Activated CD8-positive, alpha-beta memory T cell treated with anti-CD3 and anti-CD28 coated beads, Interleukin-2, amount 50 U/mL, for 24 hours (primary cell): Measurements from ENCODE around the gene LTBP4.

Experiments
- DNase-seq: peaks from one replicate; pipeline ENCODE4 v3.0.0-alpha.2; 2020; ENCODE audit errors: extremely low read depth

LTBP4 gene

DNA sequence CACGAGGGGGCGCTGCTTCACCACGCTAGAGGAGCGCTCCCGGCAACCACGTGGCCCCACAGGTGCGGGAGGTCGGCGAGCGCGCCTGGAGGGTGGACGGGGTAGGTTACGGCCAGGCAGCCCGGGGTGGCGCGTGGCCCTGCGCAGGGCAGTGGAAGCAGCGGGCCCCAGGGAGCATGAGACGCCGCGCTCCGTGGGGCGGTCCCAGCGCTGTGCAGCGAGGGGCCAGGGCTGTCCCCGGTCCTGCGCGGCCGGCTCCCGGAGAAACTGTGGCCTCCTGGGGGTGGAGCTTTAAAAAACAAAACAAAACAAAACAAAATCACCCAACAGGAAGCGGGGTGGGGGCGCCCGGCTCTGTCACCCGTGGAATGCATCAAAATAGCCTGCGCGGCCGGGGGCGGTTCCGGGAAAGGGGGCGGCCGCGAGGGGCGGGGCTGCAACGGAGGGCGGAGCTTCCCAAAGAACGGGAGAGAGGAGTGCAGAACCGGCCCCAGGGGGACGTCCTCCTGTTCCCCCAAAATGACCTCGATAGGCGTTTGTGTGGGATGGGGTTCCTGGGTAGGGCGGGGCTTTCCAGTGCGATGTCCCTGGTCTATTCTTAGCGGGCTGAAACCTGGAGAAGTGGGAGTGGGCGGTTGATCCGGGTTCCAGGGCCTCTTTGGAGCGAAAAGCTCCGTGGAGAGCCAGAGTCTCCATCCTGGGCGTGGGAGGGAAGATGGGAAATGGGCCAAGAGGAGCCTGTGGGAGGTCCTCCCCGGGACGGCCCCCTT, 61.9 kb downstream of the LTBP4 start:
- DNase-seq: peak; percentile 71

DNA sequence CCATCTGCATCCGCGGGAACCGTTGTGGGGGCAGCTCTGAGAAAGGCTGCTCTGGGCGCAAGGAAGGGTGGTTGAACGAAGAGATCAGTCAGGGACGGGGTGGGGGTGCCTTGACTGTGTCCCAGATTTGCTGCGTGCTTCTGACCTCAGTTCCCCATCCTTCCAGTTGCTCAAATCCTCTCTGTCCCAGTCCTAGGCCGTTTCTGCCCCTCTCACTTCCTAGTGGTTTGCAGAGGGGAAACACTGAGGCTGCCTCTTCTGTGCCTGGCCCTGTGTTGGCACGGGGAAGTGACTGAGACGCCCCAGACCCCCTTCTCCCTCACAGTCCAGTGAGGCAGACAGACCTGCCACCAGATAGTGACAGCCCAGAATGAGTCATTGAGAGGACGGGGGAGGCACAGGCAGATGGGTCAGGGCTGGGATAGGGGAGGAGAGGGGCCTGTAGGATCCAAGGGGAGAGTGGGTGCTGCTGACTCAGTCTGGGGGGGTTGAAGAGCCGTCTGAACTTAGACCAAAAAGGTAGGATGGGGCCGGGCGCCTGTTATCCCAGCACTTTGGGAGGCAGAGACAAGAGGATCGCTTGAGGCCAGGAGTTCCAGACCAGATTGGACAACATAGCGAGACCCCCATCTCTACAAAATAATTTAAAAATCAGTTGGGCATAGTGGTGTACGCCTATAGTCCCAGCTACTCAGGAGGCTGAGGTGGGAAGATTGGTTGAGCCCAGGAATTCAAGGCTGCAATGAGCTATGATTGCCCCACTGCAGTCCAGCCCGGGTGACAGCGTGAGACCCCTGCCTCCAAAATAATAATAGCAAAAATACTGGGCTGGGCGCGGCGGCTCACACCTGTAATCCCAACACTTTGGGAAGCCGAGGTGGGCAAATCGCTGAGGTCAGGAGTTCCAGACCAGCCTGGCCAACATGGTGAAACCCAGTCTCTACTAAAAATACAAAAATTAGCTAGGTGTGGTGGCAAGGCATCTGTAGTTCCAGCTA, 62.8 kb downstream of the LTBP4 start:
- DNase-seq: no peak

DNA sequence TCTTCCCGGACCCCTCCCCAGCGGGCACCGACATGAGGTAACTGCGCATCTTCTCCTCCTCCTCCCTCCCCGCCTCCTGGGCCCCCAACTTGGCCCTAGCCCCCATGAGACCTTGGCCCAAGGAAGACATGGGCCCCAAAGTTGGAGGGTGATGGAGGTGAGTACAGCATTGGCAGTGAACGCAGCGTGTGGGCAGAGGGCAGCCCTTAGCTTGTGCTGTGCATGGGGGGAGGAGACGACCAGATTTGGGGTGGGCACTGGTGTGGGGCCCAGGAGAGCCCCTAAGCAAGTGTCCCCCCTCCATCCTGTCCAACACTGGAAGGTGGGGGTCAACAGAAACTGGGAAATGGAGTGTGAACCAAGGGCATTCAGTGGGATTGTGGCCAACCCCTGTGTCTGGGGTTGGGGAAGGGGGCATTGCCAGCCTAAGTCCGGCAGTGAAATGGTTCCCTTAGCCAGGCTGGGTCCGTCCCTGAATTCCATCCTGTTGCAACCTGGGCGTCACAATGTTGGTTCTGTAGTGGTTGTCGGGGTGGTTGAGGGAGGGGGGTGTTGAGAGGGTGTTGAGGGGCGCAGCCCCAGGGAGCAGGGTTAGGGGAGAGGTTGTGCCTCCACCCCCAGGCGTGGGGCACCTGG, 65.8 kb downstream of the LTBP4 start:
- DNase-seq: no peak

DNA sequence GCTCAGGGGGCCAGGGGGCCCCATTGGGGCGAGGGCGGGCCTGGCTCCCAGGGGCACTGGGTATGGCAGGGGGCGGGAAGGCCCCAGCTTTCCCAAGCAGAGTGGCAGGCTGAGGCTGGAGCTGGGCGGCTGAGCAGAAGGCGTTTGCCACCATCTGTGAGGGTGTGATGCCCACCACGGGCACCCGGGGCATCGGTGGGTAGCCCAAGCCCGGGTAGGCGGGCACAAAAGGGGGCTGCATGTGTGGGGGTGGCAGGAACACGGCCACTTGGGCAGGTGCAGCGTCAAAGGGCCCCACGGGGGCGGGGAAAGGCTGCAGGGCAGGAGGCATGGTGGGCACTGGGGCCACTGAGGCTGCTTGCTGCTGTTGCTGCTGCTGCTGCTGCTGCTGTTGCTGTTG, 66.4 kb downstream of the LTBP4 start:
- DNase-seq: no peak

DNA sequence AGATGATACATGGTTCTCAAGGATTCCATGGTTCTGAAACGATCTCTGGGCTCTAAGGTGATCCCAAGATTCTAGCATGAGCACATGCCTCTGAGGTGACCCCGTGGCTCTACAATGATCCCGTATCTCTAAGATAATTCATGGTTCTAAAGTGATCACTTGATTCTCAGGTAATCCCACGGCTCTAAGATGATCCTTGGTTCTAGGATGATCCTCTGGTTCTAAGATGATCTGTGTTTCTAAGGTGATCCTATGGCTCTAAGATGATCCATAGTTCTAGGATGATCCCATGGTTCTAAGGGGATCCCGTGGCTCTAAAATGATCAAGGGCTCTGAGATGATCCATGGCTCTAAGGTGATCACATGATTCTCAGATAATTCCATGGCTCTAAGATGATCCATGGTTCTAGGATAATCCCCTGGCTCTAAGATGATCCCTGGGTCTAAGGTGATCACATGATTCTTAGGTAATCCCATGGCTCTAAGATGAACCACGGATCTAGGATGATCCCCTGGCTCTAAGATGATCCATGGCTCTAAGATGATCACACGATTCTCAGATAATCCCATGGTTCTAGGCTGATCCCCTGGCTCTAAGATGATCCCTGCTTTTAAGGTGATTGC, 67.9 kb downstream of the LTBP4 start:
- DNase-seq: no peak

DNA sequence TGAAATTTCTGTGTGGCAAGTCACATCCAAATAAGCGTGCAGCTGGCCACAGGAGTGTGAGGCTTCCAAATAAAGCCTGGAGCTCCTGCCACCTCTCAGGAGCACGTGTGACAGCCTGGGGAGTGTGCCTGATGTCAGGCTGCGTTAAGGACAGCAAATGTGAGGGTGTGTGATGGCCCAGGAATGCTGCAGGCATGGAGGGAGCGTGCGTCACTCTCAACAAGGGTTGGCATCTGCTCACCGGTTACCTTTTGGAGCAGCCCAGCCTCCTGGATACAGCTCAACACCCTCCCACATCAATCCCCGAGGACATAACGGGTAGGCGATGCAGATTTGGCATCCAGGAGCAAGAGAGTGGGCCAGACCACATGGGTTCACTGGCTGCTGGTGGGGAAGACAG, 70.2 kb downstream of the LTBP4 start:
- no peak for DNase-seq

DNA sequence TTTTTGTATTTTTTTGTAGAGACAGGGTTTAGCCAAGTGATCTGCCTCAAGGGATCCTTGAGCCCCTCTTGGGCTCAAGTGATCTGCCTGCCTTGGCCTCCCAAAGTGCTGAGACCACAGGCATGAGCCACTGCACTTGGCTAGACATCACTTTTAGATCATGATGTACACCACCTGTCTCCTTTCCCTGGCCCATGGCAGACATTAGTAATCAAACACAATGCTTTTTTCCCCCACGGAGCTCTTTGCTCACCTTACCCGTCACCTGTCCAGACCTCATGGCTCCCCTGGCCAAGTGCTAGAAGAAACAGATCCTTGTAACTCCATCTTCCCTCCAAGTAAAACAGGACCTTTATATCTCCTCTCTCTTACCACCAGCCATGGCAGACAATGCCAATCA, 70.9 kb downstream of the LTBP4 start:
- no peak for DNase-seq

DNA sequence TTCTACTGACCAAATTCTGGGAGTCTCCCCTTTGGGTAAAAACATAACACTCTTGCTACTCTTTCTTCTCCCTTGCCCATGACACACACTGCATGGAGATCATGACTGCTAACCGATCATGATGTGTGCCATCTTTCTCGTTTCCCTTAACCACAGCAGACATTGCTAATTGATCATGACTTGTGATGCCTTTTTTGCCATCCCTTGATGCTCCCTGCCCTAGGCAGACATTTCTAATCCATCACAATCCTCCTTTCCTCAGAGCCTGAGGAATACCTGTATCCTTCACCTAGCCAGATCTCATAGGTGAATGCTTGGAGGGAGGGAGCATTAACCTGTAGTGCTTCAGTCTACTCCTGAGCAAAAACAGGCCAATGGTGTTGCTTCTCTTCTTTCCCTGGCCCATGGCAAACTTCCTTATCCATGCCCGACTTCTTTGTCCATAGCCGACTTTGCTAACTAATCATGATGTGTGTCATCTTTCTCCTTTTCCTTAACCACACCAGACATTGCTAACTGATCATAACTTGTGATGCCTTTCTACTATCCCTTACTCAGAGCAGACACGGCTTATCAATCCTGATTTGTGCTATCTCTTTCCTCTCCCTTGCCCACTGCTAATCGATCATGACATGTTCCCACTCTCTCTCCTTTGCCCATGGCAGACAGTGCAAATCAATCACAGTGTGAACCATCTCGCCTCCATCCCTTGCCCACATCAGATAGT, 71.6 kb downstream of the LTBP4 start:
- DNase-seq: no peak

DNA sequence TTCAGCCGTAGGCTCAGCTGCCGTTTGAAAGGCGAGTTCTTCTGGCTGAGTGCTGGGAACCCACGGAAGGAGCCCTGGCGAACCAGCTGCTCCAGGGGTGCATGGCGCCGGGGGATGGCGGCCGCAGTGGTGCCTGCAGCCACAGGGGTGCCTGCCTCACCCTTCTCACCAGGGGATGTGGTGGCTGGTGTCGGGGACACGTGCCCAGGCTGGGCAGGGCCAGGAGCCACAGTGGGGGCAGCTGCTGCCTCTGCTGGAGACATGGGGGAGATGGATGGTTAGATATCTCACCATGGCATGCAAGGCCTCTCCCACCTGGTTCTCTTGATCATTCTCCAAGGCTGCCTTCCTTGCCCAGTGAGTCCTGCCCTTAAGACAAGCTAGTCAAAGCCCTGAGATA, 72.2 kb downstream of the LTBP4 start:
- no peak for DNase-seq

DNA sequence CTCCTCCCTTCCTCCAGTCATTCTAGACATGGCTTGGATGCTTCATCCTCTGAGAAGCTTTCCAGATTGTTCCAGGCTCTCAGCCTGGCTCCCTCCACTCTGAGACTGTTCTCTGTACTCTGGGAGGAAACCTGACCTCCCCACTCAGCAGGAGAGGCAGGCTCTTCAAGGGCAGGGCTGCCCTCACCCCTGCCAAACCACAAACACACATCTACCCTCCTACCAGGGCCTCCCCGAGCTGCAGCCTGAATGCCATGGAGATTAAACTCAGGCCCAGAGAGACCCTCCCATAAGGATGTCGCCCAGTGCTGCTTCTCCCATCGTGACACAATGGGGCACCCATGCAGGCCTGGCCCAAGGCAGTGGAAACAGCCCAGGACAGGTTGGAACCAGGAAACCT, 73.1 kb downstream of the LTBP4 start:
- no peak for DNase-seq

DNA sequence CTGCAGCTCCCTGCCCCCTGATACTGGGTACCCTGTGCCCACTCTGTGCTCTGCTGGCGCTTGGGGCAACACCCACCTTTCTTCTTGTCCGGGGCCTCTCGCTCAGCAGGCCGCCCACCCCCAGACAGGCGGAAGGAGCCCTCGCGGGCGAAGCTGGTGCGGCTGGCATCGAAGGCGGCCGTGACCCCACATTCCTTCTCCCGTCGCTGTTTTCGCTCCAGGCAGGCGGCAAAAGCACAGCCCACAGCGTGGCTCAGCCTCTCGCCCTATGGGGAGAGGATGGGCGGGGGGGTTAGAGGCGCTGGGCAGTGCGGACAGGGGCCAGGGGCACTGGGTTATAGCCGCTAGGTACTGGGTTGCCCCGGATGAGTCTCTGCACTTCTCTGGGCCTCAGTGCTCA, 76.0 kb downstream of the LTBP4 start:
- DNase-seq: no peak
